NB4 (cell line): ENCODE results near the gene UTS2B.

Experiments used
- POLR2A ChIP-seq: IDR thresholded peaks from 2 replicates; pipeline ENCODE4 v1.6.1; 2011; ENCODE audit warnings: mild to moderate bottlenecking; ENCODE audit not compliant: insufficient read length; ENCODE audit errors: extremely low read depth
- TF ChIP-seq, protein P1 (sequence below): IDR thresholded peaks from one replicate; pipeline ENCODE4 v1.5.1; 2012; ENCODE audit warnings: low read depth, low read length

GRCh38 chr3:191313296-191313695 lies 17.0 kb downstream of the UTS2B start:
- TF ChIP-seq, protein P1, sequence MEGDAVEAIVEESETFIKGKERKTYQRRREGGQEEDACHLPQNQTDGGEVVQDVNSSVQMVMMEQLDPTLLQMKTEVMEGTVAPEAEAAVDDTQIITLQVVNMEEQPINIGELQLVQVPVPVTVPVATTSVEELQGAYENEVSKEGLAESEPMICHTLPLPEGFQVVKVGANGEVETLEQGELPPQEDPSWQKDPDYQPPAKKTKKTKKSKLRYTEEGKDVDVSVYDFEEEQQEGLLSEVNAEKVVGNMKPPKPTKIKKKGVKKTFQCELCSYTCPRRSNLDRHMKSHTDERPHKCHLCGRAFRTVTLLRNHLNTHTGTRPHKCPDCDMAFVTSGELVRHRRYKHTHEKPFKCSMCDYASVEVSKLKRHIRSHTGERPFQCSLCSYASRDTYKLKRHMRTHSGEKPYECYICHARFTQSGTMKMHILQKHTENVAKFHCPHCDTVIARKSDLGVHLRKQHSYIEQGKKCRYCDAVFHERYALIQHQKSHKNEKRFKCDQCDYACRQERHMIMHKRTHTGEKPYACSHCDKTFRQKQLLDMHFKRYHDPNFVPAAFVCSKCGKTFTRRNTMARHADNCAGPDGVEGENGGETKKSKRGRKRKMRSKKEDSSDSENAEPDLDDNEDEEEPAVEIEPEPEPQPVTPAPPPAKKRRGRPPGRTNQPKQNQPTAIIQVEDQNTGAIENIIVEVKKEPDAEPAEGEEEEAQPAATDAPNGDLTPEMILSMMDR = no peak
- TF ChIP-seq POLR2A = no peak
